CD4-positive, alpha-beta T cell treated with Interleukin-12 subunit alpha and Interleukin-12 subunit beta, for 1 hour (primary cell): ENCODE results near the gene C19orf33.
"Not testable (repeated sequence)": the region's sequence is repeated elsewhere in the genome, so short reads cannot be mapped to it uniquely, and the experiment has no call there.

Source experiments
- DNase-seq: peaks from one replicate; pipeline ENCODE4 v3.0.0-alpha.2; 2020

Gene C19orf33

DNA sequence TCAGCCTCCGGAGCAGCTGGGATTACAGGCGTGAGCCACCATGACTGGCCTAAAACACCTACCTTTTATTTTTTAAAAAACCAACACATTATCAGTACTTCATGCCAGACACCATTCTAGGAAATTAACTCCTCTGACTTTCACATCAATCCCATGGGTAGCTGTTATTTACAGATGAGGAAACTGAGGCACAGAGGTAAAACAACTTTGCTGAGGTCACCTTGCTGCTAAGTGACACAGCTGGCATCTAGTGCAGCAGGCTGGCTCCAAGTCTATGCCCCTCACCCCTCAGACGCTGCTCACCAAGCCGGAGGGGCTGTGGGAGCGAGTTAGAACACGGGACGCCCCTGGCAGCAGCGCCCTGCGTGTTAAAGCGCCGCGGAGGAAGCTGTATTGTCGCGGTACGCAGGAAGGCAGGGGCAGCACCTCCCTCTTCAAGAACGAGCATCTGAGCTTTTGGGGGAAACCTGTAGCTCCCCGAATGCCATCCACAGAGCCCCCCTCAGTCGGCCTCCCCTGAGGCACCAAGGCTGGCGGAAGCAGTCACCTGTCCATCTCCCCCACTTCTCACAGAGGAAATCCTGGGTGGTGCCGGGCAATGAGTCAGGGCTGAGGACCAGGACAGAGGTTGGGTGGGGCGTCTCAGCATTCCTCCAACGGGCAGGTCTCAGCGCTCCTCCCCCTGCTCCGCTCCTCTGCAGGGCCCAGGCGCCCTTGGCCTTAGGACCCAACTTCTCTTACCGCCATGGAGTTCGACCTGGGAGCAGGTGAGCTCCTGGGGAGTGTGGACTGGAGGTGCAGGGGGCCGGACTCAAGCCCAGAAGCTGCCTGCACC is at the start of gene C19orf33:
TSS of gene C19orf33 (plus strand) at position 735 of the 835 bp plus-strand sequence. CDS start at position 746, 11 bp downstream.
- no peak for DNase-seq

- DNase-seq: no peak
These were observed 48.6 kb upstream of the C19orf33 start for GRCh38 chr19:38255383-38256014.

GRCh38 chr19:38261942-38262341 is 42.1 kb upstream of the C19orf33 start:
- not testable (repeated sequence) for DNase-seq

DNA sequence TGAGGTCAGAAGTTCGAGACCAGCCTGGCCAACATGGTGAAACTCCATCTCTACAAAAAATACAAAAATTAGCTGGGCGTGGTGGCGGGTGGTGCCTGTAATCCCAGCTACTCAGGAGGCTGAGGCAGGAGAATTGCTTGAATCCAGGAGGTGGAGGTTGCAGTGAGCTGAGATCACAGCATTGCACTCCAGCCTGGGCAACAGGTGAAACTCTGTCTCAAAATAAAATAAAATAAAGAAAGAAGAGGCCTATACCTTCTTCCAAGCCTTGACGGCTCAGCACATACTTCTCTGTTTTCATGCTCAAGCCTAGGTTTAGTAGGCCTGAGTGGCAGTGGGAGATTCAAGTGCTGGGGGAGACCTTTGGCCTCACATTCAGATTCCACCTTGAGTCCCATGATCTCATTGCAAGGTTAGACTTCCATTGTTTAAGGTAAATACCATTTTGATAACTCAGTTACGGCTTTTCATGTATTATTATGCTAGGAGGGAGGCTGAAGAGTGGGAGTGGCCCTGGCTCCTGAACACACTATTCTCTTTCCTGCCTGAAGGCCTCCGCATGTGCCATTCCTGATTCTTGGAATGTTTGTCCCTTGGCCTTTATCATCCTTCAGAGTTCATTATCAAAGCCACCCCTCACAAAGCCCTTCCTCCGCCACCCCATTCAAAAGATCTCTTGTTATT is 41.3 kb upstream of the C19orf33 start:
- no peak for DNase-seq

DNA sequence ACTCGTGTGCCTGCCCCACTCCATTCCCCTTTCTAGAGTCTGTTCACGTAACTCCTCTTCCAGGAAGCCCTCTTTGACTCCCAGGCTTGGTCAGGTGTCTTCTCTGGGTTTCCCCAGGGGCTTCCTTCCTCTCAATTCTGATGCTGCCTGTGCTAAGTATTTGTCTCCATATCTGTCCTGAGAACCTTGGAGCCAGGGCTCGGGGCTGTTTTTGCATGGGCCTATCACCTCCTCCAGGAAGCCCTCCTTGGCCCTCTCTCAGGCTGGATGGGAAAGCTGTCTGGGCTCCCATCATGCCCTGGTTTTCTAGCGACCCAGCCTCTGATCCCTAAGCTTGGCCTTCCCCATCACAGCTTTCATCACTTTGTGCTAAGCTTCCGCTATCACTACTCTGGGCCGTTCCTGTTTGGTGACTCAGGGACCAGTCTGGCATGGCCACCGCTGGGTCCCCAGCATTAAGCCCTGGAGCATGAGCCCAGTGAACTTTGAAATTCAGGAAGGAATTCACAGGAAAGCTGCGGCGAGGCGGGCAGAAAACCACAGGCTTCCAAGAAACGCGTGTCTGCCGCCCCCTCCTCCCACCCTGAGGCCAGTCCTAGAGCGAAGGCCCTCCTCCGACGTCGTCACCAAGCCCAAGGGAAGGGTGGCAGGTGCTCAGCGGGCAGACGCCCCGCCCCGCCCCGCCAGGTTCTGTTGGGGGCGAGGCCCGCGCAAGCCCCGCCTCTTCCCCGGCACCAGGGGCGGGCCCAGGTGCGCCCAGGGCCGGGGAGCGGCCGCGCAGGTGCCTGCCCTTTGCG is 40.2 kb upstream of the C19orf33 start:
- peak; percentile 86 for DNase-seq

DNA sequence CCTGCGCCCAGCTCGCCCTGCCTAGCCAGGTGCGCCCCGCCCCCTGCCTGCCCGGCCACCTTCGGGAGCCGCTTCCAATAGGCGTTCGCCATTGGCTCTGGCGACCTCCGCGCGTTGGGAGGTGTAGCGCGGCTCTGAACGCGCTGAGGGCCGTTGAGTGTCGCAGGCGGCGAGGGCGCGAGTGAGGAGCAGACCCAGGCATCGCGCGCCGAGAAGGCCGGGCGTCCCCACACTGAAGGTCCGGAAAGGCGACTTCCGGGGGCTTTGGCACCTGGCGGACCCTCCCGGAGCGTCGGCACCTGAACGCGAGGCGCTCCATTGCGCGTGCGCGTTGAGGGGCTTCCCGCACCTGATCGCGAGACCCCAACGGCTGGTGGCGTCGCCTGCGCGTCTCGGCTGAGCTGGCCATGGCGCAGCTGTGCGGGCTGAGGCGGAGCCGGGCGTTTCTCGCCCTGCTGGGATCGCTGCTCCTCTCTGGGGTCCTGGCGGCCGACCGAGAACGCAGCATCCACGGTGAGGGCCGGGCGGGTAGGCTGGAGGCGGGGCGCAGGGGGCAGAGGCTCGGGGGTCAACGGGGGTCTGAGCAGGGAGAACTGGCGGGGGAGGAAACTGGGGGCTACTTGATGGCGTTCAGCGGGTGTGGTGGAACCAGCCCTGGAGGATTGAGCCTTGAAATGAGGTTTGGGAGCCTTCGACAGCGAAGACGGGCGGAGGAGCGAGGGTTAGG is 39.4 kb upstream of the C19orf33 start, which contains the start of gene SPINT2:
TSS of gene SPINT2 (plus strand) at position 88 of the 727 bp plus-strand sequence. CDS start at position 408, 320 bp downstream.
- no peak for DNase-seq

DNA sequence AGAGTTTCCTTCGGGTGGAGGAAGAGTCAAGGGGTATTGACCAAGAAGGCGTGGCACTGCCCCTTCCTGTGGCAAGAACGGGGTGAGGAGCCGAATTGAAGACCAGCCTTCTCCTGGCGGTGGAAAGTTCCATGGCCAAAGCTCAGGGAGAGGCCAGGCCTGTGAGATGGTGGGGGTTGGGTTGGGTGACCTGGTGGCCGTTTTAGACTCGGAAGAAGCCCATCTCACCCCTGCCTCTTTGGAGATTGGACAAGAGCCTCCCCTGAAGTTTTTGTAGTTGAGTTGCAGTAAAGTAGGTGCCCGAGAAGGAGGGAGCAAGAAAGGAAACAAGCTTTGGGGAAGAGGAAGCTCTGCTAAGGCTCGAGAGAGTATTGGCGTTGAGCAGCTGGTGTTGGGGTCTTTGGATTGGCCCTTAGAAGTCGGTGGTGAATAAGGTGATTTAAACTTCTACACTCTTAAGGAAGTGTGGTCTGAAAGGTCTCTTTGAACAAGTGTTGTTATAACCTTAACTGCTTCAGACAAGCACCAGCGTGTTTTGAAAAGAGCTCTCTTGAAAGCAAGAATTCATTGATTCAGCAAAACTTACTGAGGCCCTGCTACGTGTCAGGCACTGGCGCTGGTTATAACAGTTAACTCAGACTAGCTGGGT is 38.7 kb upstream of the C19orf33 start:
- DNase-seq: peak; percentile 5

DNA sequence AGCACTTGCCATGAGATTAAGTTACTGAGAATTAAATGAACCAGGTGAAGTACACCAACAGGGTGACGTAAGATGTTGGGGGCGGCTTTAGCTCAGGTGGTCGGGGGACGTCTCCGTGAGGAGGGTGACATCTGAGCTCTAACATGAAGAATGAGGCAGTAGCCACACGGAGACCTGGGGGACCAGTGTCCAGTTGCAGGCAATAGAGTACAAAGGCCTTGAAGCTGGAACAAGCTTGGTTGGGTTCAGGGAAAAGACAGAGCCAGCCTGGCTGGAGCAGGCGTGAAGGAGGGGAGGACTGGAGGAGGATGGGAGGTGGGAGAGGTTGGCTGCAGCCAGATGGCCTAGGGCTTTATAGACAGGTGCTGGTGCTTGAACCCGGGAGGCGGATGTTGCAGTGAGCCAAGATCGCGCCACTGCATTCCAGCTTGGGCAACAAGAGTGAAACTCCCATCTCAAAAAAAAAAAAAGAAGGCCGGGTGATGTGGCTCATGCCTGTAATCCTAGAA is 38.1 kb upstream of the C19orf33 start:
- DNase-seq: no peak

DNA sequence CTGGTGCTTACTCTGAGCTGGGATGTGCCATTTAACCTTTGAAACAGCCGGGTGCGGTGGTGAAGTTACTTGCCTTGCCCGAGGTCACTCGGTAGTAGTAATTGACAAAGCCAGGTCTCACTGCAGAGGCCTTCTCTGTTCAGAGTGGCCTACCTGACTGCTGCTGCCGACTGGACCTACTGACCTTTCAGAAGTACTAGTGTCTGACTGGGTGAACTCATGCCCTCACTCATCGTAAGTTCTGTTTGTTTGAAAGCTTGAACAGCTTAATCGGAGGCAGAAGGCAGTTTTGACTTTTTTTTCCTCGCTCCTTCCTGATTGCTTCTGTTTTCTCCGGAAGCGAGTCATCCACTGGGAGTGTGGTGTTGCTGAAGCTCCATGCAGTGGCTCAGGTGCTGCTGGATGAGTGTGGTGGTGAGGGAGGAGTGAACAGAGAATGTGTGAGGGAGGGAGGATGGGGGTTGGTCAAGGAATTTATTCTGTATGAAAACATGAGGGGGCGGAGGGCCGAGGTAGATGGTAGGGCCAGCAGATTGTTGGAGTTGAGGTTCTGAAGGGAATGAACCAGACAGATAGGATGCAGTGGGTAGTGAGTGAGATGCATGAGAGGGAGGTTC is 37.0 kb upstream of the C19orf33 start:
- no peak for DNase-seq

DNA sequence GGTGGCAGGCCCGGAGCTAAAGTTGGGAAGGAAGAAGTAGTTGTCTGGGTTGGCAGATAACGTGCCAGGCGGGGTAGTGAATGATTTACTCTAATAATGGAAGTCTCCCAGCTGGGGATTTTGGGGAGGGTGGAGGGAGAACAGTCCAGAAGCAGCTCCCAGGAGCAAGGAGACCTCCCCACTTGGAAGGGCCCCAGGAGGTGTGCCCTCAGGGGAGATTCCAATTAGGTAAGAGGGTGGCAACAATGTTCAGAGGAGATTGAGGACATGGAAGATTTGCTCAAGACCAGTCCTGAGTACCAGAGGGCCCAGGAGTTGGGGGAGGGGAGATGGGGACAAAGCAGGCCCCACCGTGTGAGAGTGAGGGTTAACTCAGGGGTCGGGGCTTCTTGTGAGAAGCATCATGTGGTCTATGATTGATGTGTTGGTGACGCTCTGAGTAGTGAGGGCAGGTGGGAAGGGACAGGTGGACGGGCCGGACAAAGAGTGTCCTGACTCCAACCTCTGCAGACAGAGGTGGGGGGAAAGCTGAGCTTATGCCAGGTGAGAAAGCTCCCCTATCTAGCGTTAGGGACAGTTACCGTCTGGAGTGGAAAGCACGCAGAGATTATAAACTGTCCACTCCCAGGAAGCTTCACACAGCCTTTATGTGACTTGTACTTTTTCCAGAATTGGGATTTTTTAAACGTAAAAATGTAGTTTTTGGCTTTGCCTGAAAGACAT is 36.1 kb upstream of the C19orf33 start:
- DNase-seq: no peak

DNA sequence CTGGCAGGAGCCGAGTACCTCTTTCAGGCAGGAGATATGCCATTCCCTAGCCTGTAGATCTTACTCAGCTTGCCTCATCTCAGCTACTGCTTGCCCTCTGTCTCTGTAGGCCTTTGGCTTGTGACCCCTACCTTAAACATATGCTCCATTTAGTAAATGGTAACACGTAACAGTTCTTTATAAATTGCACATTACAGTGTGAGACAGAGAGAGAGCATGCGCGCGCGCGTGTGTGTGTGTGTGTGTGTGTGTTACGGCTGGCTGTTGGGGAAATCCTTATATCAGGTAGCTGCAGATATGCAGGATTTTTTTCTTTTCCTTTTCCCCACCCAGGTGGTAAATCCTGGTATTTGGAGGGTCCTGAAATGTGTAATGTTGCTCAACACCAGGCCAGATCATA is 35.5 kb upstream of the C19orf33 start:
- no peak for DNase-seq

DNA sequence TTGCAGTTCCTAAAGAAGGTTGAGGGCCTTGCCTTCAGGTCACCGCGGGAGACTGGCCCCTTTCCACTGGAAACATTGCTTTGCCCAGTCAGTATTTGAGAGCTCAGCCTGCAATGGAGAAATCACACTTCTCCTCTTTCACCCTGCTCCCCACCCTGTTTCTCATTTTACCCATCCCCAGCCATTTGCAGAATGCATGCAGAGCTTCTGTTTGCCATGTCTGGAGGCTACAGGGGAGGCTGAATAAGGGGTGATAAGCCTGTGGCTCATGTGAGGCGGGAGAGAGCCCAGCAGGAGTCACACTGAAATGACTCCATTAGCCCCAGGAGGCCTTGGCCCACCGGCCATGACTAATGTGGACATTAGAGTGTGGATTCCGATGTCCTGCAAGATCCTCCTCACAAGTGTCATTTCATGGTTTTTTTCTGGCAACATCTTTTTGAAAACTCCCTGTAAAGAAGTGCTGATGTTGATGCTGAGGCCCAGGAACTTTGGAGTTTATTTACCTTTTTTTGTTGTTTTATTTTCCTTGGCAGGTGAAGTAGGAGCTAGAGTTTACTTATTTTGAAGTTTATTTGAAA is 33.4 kb upstream of the C19orf33 start:
- DNase-seq: no peak

- no peak for DNase-seq
These were observed 30.6 kb upstream of the C19orf33 start for GRCh38 chr19:38273499-38273898.

GRCh38 chr19:38274739-38275138 is 29.3 kb upstream of the C19orf33 start:
- no peak for DNase-seq

GRCh38 chr19:38276942-38277517 is 27.0 kb upstream of the C19orf33 start:
- no peak for DNase-seq

- DNase-seq: no peak
These were observed 26.5 kb upstream of the C19orf33 start for GRCh38 chr19:38277549-38277948.

- no peak for DNase-seq
These were observed 25.9 kb upstream of the C19orf33 start for GRCh38 chr19:38277969-38278680.

GRCh38 chr19:38278751-38279150 is 25.3 kb upstream of the C19orf33 start:
- DNase-seq: no peak
